GM15510 (cell line): ENCODE results near the gene ATP4A.

ENCODE experiments used
- POLR2A ChIP-seq: IDR thresholded peaks from 3 replicates; pipeline ENCODE4 v1.6.1; 2011; ENCODE audit warnings: borderline replicate concordance; ENCODE audit not compliant: insufficient read length; ENCODE audit errors: extremely low read depth

ATP4A gene

DNA sequence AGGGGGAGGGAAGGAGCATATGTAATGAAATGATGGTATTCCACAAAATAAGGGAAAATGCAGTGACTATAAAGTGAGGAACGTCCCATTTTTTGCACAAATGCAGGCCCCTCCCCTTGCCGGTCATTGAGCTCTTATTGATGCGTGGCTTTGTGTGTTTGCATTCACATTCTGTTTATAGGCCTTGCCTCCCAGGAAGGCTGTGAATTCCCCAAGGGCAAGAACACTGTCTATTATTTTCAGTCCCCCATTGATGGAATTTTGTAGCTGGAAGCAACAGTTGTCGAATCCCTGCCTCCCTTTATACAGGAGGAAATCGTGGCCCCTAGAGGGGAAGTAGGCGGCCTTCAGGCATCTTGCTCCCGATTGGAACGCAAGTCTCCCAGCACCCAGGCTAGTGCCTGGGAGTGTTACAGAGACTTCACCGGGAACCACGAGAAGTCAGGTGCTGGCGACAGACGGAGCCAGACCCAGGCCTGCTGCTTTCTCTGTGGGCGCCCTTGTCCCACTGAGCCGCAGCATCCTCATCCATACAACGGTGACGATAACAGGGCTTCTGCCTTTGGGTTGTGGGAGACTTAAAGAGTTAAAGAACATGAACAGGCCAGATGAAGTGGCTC lies 42.2 kb downstream of the ATP4A start:
- TF ChIP-seq POLR2A, result no peak

DNA sequence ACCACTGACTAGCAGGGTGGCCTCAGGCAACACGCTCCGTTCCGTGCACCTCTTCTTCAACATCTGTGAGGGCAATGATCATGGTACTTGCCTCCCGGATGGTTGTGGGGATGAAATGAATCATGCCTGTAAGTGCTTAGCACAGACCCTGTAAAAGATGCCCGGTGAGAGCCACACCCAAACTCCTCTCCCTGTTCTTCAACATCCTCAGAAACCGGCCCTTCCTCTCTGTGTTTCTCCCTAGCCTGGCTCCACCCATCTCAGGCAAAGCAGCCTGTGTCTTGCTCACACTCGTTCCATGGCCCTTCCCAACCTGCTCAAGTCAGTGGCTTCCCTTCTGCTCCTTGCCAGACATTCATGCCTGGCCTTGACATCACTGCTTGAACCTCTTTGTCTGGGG lies 44.2 kb downstream of the ATP4A start:
- no peak for TF ChIP-seq POLR2A

DNA sequence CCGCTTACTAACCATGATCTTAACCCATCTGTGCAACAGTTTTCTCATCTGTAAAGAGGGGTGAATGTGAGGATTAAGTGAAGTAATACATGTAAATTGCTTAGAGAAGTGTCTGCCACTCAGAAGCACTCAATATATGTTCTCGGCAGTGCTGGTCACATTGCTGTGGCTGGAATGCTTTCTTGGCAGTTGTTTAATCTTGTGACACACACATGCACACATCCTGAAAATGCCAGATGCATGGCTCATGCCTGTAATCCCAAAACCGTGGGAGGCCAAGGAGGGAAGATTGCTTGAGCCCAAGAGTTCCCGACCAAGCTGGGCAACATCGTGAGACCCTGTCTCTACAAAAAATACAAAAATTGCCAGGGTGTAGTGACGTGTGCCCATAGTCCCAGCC lies 45.1 kb downstream of the ATP4A start:
- no peak for TF ChIP-seq POLR2A

DNA sequence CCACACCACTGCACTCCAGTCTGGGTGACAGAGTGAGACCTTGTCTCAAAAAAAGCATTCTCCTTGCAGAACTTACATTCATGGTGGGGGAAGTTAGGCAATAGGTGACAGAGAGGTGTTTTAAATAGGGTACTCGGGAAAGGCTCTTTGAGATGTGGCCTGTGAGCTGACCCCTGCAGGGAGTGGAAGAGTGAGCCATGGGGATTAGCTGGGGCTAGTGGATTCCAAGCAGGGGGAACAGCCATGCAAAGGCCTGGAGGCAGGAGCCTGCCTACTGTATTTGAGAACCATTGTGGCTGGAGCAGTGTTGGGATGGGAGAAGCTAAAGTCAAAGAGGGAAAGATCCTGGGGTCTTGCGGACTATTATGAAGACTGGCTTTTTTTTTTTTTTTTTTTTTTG lies 46.1 kb downstream of the ATP4A start:
- no peak for TF ChIP-seq POLR2A

DNA sequence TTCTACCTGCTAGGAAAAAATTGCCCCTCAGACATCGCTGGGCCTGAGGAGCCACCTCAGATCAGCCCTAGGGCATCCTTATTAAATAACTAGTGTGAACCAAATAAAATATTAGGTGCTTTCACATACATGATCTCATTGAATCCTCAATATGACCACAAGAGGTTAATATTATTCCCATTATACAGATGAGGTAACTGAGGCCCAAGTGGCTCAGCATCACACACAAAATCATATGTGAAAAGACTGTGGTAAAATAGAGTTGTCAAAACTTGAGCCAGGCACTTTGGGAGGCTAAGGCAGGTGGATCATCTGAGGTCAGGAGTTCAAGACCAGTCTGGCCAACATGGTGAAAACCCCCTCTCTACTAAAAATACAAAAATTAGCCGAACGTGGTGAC lies 47.1 kb downstream of the ATP4A start:
- no peak for TF ChIP-seq POLR2A

DNA sequence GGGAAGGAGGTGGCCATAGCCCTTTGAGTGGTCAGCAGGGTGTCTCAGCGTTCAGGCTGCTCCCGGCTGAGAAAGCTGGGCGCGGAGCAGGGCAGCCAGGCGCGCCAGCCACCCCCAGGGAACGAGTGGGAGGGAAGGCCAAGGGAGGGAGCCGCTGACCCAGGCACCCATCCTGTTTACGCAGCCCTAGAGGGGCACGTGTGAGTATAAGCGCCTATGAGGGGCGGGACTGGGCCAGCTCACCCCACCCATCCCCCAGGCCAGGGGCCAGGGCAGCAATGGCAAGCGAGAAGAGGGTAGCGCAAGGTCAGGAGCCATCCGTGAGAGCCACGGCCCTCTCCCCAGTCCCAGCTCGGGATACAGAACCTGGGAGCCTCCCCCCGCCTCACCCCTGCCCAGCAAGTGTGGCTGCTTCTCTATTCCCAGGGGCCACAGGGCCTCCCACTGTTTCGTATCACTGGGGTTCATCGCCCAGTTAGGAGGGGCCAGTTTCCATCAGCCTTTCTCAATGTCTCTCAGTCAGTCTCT lies 49.1 kb downstream of the ATP4A start:
- no peak for TF ChIP-seq POLR2A

DNA sequence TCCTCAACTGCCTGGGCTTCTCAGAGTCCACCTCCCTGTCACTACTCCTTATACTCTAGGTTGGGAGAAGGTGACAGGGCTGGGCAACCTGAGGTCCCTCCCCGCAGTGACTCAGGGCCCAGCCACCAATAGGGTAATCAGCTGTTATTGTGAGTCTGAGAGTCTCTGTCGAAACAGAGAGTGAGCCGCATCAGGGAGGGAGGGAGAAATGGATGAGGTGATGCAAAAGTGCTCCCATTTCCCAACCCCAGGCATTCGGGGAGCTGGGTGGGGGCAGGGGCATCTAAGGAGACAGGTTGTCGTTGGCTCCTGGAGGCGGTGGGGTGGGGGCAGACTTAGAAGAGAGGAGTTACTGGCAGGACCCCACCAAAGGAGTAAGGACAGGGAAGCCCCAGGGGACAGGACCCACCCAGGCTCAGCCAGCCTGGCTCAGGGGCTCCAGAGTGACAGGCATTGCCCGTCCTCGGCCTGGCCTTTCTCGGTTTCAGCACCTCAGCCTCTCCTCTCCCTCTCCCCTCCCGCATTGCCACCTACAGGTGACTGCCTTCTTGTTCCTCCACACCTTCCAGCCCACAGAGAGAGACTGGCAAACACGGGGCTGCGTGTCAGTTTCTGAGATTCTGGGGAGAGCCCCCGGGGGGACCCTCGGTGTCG lies 49.7 kb downstream of the ATP4A start, which contains the start of gene DMKN:
Gene DMKN (minus strand): TSS at position 22 of the 654 bp plus-strand sequence. CDS start 174 bp downstream, outside the sequence.
- no peak for TF ChIP-seq POLR2A

DNA sequence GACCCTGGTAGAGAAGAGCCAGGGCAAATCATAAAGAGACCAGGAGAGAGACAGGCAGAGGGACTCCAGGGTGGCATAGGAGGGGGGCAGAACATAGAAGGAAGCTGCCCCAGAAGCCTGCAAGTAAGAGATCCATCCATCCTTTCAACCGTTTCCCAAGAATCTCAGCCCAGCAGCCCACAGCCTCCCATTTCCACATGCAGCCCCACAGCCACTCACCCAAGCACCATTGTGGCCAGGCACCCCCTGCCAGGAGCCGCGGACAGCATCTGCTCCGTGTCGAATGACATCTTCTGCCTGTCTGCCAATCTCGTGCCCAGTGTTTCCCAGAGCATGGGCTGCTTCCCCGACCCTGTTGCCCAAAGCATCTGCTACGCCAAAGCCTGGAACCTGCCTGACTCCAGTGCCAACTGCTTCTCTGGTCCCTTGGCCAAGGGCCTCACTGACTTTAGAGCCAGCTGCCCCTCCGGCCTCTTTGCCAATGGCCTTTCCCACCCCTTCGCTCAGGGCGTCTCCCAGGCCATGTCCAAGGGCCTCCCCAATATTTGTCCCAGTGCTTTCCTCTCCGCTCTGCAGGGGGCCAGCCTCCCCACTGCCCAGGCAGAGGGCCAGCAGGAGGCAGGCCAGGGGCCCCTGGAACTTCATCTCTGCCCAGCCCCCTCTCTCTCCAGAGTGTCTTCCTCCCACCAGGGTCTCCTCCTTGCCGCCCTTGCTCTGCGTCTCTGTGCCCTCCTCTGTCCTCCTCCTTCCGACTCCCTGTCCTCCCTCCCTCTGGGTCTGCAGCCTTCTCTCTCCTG lies 50.4 kb downstream of the ATP4A start:
- TF ChIP-seq POLR2A, result no peak

DNA sequence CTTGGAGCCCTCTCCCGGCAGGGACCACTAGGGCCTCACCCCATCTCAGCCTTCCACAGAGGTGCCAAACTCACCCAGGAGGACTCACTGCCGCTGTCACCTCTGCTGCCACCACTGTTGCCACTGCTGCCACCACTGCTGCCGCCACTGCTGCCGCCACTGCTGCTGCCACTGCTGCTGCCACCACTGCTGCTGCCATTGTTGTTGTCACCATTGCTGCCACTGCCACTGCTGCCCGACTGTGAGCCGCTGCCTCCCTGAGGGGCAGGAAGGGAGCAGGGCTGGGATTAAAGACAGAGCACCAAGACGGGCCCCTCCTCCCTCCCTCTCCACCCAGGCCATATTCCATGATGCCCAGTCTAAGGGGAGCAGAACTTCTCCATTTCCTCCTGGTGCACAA lies 52.1 kb downstream of the ATP4A start:
- TF ChIP-seq POLR2A, result no peak

DNA sequence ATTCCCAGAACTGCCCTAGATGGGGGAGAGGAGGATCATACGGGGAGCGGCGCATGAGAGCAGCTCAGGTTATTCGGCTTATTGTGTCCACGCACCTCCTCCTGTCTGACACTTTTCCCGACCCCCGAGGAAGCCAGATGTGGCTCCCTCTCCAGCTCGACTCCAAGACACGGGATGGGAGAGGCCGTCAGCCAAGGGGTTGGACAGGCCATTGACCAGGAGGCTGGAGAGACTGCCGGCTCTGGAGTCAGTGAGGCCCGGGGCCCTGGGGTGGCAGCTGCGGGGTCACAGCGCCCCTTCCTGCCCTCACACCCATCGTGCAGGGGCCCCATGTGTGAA lies 52.9 kb downstream of the ATP4A start:
- TF ChIP-seq POLR2A, result no peak

DNA sequence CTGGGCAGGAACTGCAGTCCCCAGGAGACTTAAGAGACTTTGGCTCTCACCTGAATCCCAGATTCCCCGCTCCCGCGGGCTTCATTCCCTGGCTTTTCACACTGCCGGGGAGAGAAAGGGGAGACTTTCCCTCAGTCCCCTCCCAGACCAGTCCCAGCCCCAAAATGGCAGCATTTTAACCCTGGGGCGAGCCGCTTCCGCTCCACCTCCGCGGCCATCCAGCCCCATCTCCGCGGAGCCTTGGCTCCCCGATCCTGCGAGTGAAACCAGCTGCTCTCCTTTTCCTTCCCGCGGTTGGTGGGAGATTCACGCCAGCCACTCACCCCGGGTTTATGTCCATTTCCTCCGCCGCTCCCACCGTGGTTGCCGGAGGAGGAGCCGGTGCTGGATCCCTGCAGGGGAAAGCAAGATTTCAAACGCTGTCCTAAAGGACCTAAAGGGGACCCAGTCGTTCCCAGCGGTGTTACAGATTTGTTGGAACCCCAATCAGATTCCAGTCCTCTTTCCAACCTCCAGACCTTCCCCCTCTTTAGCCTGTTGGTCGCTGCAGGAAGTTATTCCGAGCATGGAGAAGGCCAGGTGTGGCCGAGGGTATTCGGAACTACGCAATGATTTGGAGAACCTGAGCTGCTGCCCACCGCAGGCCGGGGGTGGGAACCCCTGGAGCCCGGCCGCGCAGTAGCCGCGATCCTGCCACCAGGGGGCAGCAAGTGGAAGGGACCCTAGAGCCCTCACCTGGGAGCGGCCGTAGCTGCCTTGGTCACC lies 53.4 kb downstream of the ATP4A start:
- TF ChIP-seq POLR2A, result no peak

DNA sequence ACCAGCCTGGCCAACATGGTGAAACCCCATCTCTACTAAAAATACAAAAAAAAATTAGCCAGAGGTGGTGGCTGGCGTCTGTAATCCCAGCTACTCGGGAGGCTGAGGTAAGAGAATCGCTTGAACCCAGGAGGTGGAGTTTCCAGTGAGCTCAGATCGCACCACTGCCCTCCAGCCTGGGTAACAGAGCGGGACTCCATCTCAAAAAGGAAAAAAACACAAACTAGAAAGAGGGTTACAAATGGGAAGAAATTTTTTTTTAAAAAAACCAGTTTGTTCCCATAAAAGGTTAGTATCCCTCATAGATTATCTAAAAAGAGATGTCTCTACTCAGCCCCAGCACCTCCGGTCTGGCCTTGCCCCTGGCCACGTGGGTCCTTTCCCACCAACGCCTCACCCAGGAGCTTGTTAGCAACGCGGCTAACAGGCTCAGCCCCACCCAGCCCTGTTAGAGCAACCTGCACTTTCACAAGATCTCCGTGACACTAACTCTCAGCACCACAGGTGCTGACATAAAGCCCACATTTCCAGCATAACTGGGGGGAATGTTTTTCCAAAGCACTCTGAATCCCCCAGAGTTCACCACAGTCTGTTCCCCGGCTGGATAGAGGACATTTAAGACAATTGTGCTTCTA lies 54.3 kb downstream of the ATP4A start:
- TF ChIP-seq POLR2A, result no peak

DNA sequence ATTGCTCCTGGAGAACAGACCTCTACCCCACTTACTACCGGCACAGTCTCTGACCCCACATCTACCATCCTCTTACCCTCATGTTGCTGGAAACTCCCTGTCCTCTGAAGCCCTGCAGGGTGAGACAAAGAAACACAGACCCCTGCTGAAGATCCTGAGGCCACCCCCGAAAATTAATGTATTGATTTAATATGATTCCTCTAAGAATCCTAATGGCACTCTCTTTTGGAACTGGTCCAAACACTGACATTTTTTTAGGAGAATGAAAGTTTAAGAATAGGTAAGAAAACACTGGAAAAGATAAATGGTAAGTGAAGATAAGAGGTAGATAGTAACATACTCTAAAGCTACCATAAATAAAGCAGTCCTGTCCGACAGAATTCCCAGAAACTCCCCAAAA lies 55.3 kb downstream of the ATP4A start:
- TF ChIP-seq POLR2A, result no peak

DNA sequence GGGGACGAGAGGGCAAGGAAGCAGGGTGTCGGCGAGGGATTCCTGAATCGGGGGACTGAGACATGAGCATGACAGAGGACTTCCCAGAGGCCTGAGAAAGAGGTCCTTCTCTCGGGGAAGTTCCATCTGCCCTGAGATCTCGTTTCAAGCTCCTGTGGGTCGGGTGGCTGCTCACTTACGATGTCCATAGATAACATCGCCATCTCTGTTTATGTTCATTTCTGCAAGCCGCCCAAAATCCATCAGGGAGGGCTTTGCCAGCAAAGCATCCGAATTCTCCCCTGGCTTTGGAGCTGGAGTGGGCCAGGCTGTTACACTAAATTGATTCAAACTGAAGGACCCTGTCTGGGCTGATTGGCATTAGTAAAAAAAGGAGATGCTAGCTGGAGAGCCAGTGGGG lies 55.9 kb downstream of the ATP4A start:
- no peak for TF ChIP-seq POLR2A

DNA sequence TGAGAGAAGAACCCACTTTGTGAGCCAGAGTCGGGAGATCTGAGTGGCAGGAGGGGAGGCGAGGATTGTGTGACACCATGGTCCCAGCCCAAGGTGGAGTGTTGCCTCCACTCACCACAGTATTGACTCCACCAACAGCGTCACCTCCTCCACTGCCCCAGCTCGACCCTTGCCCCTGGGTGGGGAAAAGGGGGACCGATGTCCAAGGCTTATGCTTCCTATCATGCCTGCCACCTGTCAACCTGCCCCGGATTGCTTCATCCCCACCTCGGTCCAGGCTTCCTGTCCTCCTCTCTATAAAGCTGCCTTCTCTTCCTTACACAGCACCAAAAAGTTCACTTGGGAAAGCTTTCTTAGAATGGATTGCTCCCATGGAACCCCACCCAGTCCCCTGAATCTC lies 57.4 kb downstream of the ATP4A start:
- TF ChIP-seq POLR2A, result no peak

DNA sequence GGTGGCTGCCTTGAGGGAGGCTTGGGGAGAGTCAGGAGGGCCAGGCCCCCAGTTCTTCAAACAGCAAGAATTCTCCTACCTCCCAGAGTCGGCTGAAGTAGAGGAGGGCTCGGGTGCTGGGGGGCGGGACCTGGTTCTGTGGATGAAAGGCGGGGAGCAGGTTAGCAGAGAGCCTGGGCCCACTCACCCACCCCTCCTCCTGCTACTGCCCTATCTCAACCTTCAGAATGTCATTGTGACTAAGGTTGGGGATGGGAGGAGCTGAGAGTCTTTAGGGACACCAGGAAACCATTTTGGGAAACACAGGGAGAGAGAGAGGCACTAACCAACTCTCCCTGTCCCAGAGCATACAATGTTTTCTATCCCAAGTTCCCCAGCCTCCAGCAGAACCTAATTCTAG lies 60.7 kb downstream of the ATP4A start:
- no peak for TF ChIP-seq POLR2A

DNA sequence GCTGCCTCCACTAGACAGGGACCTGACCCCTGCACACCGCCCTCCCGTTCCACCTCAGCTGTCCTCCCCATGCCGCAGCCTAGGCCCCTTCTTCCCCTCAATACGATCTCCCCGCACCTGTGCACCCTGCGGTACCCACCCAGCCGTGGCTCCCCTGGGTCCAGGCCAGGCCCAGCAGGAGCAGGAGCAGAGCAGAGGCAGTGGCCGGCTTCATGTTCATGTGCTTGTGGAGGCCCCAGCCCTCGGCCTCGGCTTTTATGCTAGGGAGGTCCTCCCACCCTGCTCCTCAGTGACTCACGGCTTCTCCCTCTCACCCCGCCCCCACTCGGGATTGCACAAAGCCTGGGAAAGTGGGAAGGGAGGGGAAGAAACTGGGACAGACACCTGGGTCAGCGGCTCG lies 61.8 kb downstream of the ATP4A start:
- no peak for TF ChIP-seq POLR2A
